ENCODE measurements around the gene CBX7.
A peak's percentile ranks its signal among the peaks of the same experiment; 100 is the strongest.
"Not testable (repeated sequence)": the region's sequence is repeated elsewhere in the genome, so short reads cannot be mapped to it uniquely, and the experiment has no call there.

CBX7 gene

GRCh38 chr22:39173787-39174497 lies 21.5 kb upstream of the CBX7 start:
- no peak for DNase-seq

GRCh38 chr22:39173050-39173706 lies 20.7 kb upstream of the CBX7 start:
- DNase-seq: no peak

- DNase-seq: not testable (repeated sequence)
These were observed 20.0 kb upstream of the CBX7 start for GRCh38 chr22:39172265-39173049.

GRCh38 chr22:39171623-39172264 lies 19.3 kb upstream of the CBX7 start:
- no peak for DNase-seq

- peak; percentile 84 for DNase-seq
These were observed 18.5 kb upstream of the CBX7 start for GRCh38 chr22:39170825-39171622.

GRCh38 chr22:39169797-39170466 lies 17.5 kb upstream of the CBX7 start:
- no peak for DNase-seq

- DNase-seq: no peak
These were observed 14.1 kb upstream of the CBX7 start for GRCh38 chr22:39166547-39166946.

GRCh38 chr22:39156093-39156492 lies 3.6 kb upstream of the CBX7 start:
- not testable (repeated sequence) for DNase-seq

GRCh38 chr22:39155421-39155820 lies 2.9 kb upstream of the CBX7 start:
- DNase-seq: no peak

- DNase-seq: no peak
These were observed 789 bp upstream of the CBX7 start for GRCh38 chr22:39153220-39153717.

GRCh38 chr22:39152024-39152510 lies 413 bp downstream of the CBX7 start:
- no peak for DNase-seq

- DNase-seq: no peak
These were observed 1.0 kb downstream of the CBX7 start for GRCh38 chr22:39151329-39151975.

- DNase-seq: peak; percentile 30
These were observed 1.6 kb downstream of the CBX7 start for GRCh38 chr22:39150848-39151215.

GRCh38 chr22:39149915-39150847 lies 2.3 kb downstream of the CBX7 start:
- no peak for DNase-seq

- DNase-seq: peak; percentile 32
These were observed 3.5 kb downstream of the CBX7 start for GRCh38 chr22:39148727-39149535.

GRCh38 chr22:39148026-39148726 lies 4.3 kb downstream of the CBX7 start:
- DNase-seq: no peak

- no peak for DNase-seq
These were observed 5.0 kb downstream of the CBX7 start for GRCh38 chr22:39147335-39148025.
